H9 (cell line): ENCODE measurements around the gene SF1. TPM values are rescaled to one million over a fixed set of nuclear protein-coding genes. Genes with fewer than 3 reads are reported as not detected.
A peak's percentile ranks its signal among the peaks of the same experiment; 100 is the strongest.

Source experiments
- DNase-seq: peaks from one replicate; pipeline ENCODE4 v3.0.0-alpha.2; 2017
- H2AFZ ChIP-seq: one replicate; pipeline ENCODE4 v1.6.1; 2013; ENCODE audit warnings: mild to moderate bottlenecking, low read length, control low read depth, moderate library complexity
- H2AK5ac ChIP-seq: 2 replicates; pipeline ENCODE4 v1.6.1; 2013; ENCODE audit warnings: low read length, control low read depth, mixed read lengths; ENCODE audit not compliant: insufficient read length
- H2BK120ac ChIP-seq: one replicate; pipeline ENCODE4 v1.6.1; 2013; ENCODE audit warnings: low read depth, mild to moderate bottlenecking, low read length, control low read depth, inconsistent platforms; ENCODE audit not compliant: poor library complexity, severe bottlenecking
- H2BK12ac ChIP-seq: 2 replicates; pipeline ENCODE4 v1.6.1; 2013; ENCODE audit warnings: low read length, control low read depth, mixed read lengths, low read depth; ENCODE audit not compliant: insufficient read length
- H2BK15ac ChIP-seq: 2 replicates; pipeline ENCODE4 v1.6.1; 2013; ENCODE audit warnings: low read depth, low read length, control low read depth
- H2BK20ac ChIP-seq: one replicate; pipeline ENCODE4 v1.6.1; 2013; ENCODE audit warnings: low read depth, mild to moderate bottlenecking, low read length, control low read depth, inconsistent platforms; ENCODE audit not compliant: poor library complexity, severe bottlenecking
- H2BK5ac ChIP-seq: 2 replicates; pipeline ENCODE4 v1.6.1; 2013; ENCODE audit warnings: low read length, control low read depth, mixed read lengths; ENCODE audit not compliant: insufficient read length
- H3K14ac ChIP-seq: 2 replicates; pipeline ENCODE4 v1.6.1; 2013; ENCODE audit warnings: low read length, control low read depth; ENCODE audit not compliant: insufficient read depth
- H3K18ac ChIP-seq: 2 replicates; pipeline ENCODE4 v1.6.1; 2013; ENCODE audit warnings: low read depth, mild to moderate bottlenecking, mixed read lengths, low read length, control low read depth; ENCODE audit not compliant: insufficient read length
- H3K23ac ChIP-seq: 2 replicates; pipeline ENCODE4 v1.6.1; 2013; ENCODE audit warnings: low read length, control low read depth, mixed read lengths, low read depth; ENCODE audit not compliant: insufficient read length
- H3K23me2 ChIP-seq: 2 replicates; pipeline ENCODE4 v1.6.1; 2013; ENCODE audit warnings: low read depth, mild to moderate bottlenecking, mixed read lengths, low read length, control low read depth; ENCODE audit not compliant: insufficient read length, poor library complexity, severe bottlenecking
- H3K27ac ChIP-seq: 2 replicates; pipeline ENCODE4 v1.5.1; 2013; ENCODE audit warnings: low read length, control low read depth, mixed read lengths, low read depth; ENCODE audit not compliant: insufficient read length
- H3K27me3 ChIP-seq: 2 replicates; pipeline ENCODE4 v1.6.1; 2013; ENCODE audit warnings: low read length, control low read depth, inconsistent platforms; ENCODE audit not compliant: insufficient read depth
- H3K4ac ChIP-seq: 2 replicates; pipeline ENCODE4 v1.6.1; 2013; ENCODE audit warnings: low read depth, mild to moderate bottlenecking, control low read depth, inconsistent platforms, low read length, moderate library complexity
- H3K4me1 ChIP-seq: 2 replicates; pipeline ENCODE4 v1.6.1; 2013; ENCODE audit warnings: low read length, control low read depth, inconsistent platforms; ENCODE audit not compliant: insufficient read depth
- H3K4me2 ChIP-seq: 2 replicates; pipeline ENCODE4 v1.6.1; 2013; ENCODE audit warnings: low read length, control low read depth, mixed read lengths; ENCODE audit not compliant: insufficient read length, insufficient read depth
- H3K56ac ChIP-seq: 2 replicates; pipeline ENCODE4 v1.6.1; 2013; ENCODE audit warnings: low read depth, mild to moderate bottlenecking, mixed read lengths, low read length, control low read depth; ENCODE audit not compliant: insufficient read length
- H3K79me1 ChIP-seq: 2 replicates; pipeline ENCODE4 v1.6.1; 2013; ENCODE audit warnings: low read depth, mild to moderate bottlenecking, moderate library complexity, low read length, control low read depth, inconsistent platforms; ENCODE audit not compliant: insufficient read depth, poor library complexity, severe bottlenecking
- H3K79me2 ChIP-seq: 2 replicates; pipeline ENCODE4 v1.6.1; 2013; ENCODE audit warnings: low read length, control low read depth, inconsistent platforms; ENCODE audit not compliant: insufficient read depth
- H3K9ac ChIP-seq: 2 replicates; pipeline ENCODE4 v1.6.1; 2013; ENCODE audit warnings: low read length, control low read depth, mixed read lengths; ENCODE audit not compliant: insufficient read length; ENCODE audit errors: extremely low read depth
- H3K9me3 ChIP-seq: one replicate; pipeline ENCODE4 v1.6.1; 2013; ENCODE audit warnings: low read depth, low read length, inconsistent platforms; ENCODE audit not compliant: control insufficient read depth
- H3T11ph ChIP-seq: one replicate; pipeline ENCODE4 v1.6.1; 2013; ENCODE audit warnings: mild to moderate bottlenecking, low read length, control low read depth, inconsistent platforms
- H4K20me1 ChIP-seq: one replicate; pipeline ENCODE4 v1.6.1; 2013; ENCODE audit not compliant: control insufficient read depth, insufficient read length, insufficient read depth
- H4K5ac ChIP-seq: 2 replicates; pipeline ENCODE4 v1.6.1; 2013; ENCODE audit warnings: low read depth, mild to moderate bottlenecking, mixed read lengths, low read length, control low read depth; ENCODE audit not compliant: insufficient read length
- H4K8ac ChIP-seq: replicated peaks from 2 replicates; pipeline ENCODE4 v1.6.1; 2013; ENCODE audit warnings: low read length, control low read depth, mixed read lengths, low read depth; ENCODE audit not compliant: insufficient read length
- H4K91ac ChIP-seq: 2 replicates; pipeline ENCODE4 v1.6.1; 2013; ENCODE audit warnings: low read depth, mild to moderate bottlenecking, moderate library complexity, mixed read lengths, low read length, control low read depth; ENCODE audit not compliant: insufficient read length
- H3K27ac Mint-ChIP-seq, 3 experiments: 2 replicates in 2 of 3; 3 replicates in 1 of 3; pipeline ENCODE4 v1.8.0; 2020 to 2021; ENCODE audit warnings: mixed read lengths in 3 of 3, mild to moderate bottlenecking in 1 of 3, moderate library complexity in 1 of 3
- H3K27me3 Mint-ChIP-seq: 2 replicates; pipeline ENCODE4 v1.8.0; 2021; ENCODE audit warnings: low read depth, mild to moderate bottlenecking, moderate library complexity, mixed read lengths
- H3K36me3 Mint-ChIP-seq, 3 experiments: 2 replicates in 2 of 3; 3 replicates in 1 of 3; pipeline ENCODE4 v1.8.0; 2020 to 2021; ENCODE audit warnings: low read depth in 3 of 3, mixed read lengths in 3 of 3; ENCODE audit not compliant: insufficient read depth in 1 of 3
- H3K4me1 Mint-ChIP-seq, 2 experiments: 2 replicates each; pipeline ENCODE4 v1.8.0; 2020; ENCODE audit warnings: mixed read lengths in 2 of 2
- H3K4me3 Mint-ChIP-seq, 2 experiments: 2 replicates in 1 of 2; 3 replicates in 1 of 2; pipeline ENCODE4 v1.8.0; 2020 to 2021; ENCODE audit warnings: mild to moderate bottlenecking in 2 of 2, mixed read lengths in 2 of 2, moderate library complexity in 1 of 2
- H3K9me3 Mint-ChIP-seq, 2 experiments: 2 replicates in 1 of 2; 3 replicates in 1 of 2; pipeline ENCODE4 v1.8.0; 2020; ENCODE audit warnings: mild to moderate bottlenecking in 2 of 2, mixed read lengths in 2 of 2, moderate library complexity in 1 of 2
- CTCF ChIP-seq: fragments of 200-600 bp; sonication (generic); conservative IDR thresholded peaks from 3 replicates; pipeline ENCODE4 v1.8.0; 2021; ENCODE audit warnings: antibody characterized with exemption, mild to moderate bottlenecking
- WGBS: extraction: QIAGEN DNeasy Blood & Tissue Kit; methylation state at CpG from one replicate; pipeline ENCODE4 v1.1.7; 2013; ENCODE audit warnings: missing lambda C conversion rate, low lambda C conversion rate, mixed read lengths; ENCODE audit not compliant: insufficient read length; ENCODE audit errors: extremely low coverage; 5-methylcytosine and 5-hydroxymethylcytosine counted together
- total RNA-seq: library from RNA; stranded (reverse); gene quantifications from 2 replicates; pipeline ENCODE4 v1.2.1, GENCODE V29; 2021

Gene SF1
- total RNA-seq, 1 experiment from 2014 or later, result 528 TPM

- Histone ChIP-seq H2BK20ac (no peak overlapping the region), H4K5ac (no peak overlapping the region), H2AK5ac (no peak overlapping the region), H2BK15ac (no peak overlapping the region), H2BK5ac (no peak overlapping the region), H4K20me1 (no peaks in the 10 kb centered on the region), H3K79me2 (no peaks in the 10 kb centered on the region), H3K14ac (no peak overlapping the region), H3K9me3 (no peaks in the 10 kb centered on the region), H2BK120ac (no peak overlapping the region), H4K8ac (no peak overlapping the region), H3K4me1 (peaks cover 4% of the 10 kb centered on the region; the same call in 1 of the 2 replicates), H3K27ac (no peak overlapping the region), H3K9ac (no peak overlapping the region), H2BK12ac (no peak overlapping the region), H3K18ac (no peak overlapping the region), H3K79me1 (peaks cover 3% of the 10 kb centered on the region), H4K91ac (no peak overlapping the region), H3T11ph (no peak overlapping the region), H3K23ac (no peak overlapping the region), H2AFZ (no peak overlapping the region), H3K27me3 (no peaks in the 10 kb centered on the region), H3K23me2 (no peaks in the 10 kb centered on the region), H3K56ac (no peak overlapping the region), H3K4me2 (no peak overlapping the region), H3K4ac (no peak overlapping the region)
- H3K4me3 Mint-ChIP-seq, result peak overlapping the region; percentile 48 to 67; a peak in 4 of 5 replicates
- H3K27ac Mint-ChIP-seq, result peak overlapping the region; percentile 97 to 99 (median 98)
- H3K27me3 Mint-ChIP-seq, result no peaks in the 10 kb centered on the region; the same call in 1 of the 2 replicates
- no peaks in the 10 kb centered on the region; a peak in 1 of 5 replicates for H3K9me3 Mint-ChIP-seq
- no peak for TF ChIP-seq CTCF
- peaks cover 39 to 69% (median 57%) of the 10 kb centered on the region in 3 experiments; a peak in 6 of 7 replicates for H3K36me3 Mint-ChIP-seq
- no CpG with 5 or more reads among the region's 11 CpGs for WGBS
- H3K4me1 Mint-ChIP-seq, result peaks cover 77 to 90% of the 10 kb centered on the region in 2 experiments
- DNase-seq, result no peak
Observed at GRCh38 chr11:64764040-64764611, 14.2 kb downstream of the SF1 start.
